Measurements from ENCODE around the gene HDLBP. TPM values are rescaled to one million over a fixed set of nuclear protein-coding genes. Genes with fewer than 3 reads are reported as not detected.

Gene HDLBP
- total RNA-seq, 4 donors from 2014 or later = 383 to 486 (median 444) TPM

DNA sequence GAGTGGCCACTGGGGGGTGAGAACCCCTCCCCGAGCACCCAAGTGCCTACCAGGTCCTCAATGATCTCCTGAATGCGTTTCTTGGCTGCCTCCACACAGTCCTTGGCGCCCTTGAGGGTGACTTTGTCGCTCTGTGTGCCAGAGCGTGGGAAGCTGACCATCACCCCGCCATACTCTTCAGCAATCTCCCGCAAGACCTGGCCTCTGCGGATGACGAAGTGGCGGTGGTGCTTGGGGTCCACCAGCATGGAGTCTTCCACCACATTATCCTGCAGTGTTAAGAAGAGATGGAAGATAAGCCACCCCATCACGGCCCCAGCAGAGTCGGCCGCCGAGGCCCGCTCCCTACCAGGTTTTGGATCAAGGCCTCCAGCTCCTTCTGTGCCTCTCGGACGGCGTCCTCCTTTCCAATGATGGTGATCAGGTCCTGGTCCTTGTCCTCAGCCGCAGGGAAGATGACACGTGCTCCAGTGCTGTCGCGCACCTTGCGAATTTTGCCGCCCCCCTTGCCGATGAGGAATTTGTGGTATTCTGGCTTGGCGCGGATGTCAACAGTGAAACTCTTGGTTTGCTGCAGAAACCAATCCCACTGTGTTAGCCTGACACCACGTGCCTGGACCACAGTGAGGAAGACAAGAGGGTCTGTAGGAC is 75.8 kb downstream of the HDLBP start:
- H3K4me1 ChIP-seq = no peaks in the 10 kb centered on the region
- H3K4me3 ChIP-seq = no peak overlapping the region
- H3K27ac ChIP-seq = no peak overlapping the region
- intact Hi-C loops (cut with DNase I; ENCODE audit: low total_unique reads) = no loop called here
- no peaks in the 10 kb centered on the region for H3K9me3 ChIP-seq
- in situ Hi-C loops (cut with MboI; ENCODE audit: low sequenced_read_pairs in 4 of 4) = no loop called here
- H3K36me3 ChIP-seq = peaks cover 6 to 94% of the 10 kb centered on the region in 2 donors
- ATAC-seq (no peak), DNase-seq (no peak)
- TF ChIP-seq, protein P1, sequence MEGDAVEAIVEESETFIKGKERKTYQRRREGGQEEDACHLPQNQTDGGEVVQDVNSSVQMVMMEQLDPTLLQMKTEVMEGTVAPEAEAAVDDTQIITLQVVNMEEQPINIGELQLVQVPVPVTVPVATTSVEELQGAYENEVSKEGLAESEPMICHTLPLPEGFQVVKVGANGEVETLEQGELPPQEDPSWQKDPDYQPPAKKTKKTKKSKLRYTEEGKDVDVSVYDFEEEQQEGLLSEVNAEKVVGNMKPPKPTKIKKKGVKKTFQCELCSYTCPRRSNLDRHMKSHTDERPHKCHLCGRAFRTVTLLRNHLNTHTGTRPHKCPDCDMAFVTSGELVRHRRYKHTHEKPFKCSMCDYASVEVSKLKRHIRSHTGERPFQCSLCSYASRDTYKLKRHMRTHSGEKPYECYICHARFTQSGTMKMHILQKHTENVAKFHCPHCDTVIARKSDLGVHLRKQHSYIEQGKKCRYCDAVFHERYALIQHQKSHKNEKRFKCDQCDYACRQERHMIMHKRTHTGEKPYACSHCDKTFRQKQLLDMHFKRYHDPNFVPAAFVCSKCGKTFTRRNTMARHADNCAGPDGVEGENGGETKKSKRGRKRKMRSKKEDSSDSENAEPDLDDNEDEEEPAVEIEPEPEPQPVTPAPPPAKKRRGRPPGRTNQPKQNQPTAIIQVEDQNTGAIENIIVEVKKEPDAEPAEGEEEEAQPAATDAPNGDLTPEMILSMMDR (IDR thresholded peaks at IDR 0.05 in 4 of 5, conservative IDR thresholded peaks at IDR 0.05 in 1 of 5) = no peak
- no peak for TF ChIP-seq POLR2A (IDR thresholded peaks at IDR 0.05)
- H3K27me3 ChIP-seq = no peaks in the 10 kb centered on the region

DNA sequence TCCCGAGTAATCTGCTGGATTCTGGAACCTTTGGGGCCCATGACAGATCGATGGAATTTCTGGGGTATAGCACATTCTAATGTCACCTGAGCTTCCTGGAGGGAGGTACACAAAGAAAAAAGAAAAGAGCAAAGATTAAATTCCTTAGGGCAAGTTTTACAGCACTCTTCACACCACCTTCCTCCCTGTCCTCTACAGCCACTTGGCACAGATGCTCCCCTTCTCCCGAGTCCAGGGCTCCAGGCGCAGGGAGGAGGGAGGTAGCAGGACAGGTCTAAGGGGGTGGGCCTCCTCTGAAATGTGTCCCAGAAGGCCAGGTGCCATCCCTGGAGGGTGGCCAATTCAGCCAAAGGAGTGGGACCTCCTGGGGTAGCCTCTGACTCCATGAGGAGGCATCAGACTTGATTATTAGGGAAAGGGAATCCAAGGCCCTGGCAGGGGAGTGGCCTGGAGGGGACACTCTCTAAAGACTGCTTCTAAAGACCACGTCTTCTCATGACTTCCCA is 76.7 kb downstream of the HDLBP start:
- in situ Hi-C loops (cut with MboI; ENCODE audit: low sequenced_read_pairs in 4 of 4) (no loop called here), intact Hi-C loops (cut with DNase I; ENCODE audit: low total_unique reads) (no loop called here)
- ATAC-seq = no peak

DNA sequence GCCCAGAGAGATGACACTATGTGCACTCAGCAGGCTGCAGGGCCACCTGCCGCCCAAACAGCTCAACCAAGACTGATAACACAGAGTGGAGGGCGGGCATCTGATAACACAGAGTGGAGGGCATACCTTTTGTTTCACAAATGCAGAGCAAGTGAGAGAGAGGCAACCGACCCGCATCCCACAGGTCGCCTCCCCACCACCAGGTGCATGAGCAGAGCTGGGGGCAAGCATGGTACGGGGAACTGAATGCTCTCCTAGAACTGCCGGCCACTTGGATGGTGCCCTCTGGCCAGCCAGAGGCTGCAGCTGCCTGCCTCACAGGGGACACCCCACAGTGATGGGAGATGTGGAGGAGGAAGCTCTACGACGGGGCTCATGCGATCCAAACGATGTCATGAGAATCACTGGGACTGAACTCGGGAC is 77.5 kb downstream of the HDLBP start:
- Histone ChIP-seq H3K4me1 (no peaks in the 10 kb centered on the region), H3K27ac (no peak overlapping the region), H3K9me3 (no peaks in the 10 kb centered on the region), H3K36me3 (peaks cover 6 to 96% of the 10 kb centered on the region in 2 donors), H3K27me3 (no peaks in the 10 kb centered on the region), H3K4me3 (no peak overlapping the region)
- ATAC-seq (no peak), DNase-seq (no peak)
- in situ Hi-C loops (cut with MboI; ENCODE audit: low sequenced_read_pairs in 4 of 4) (no loop called here), intact Hi-C loops (cut with DNase I; ENCODE audit: low total_unique reads) (no loop called here)
- no peak for TF ChIP-seq POLR2A (IDR thresholded peaks at IDR 0.05)
- TF ChIP-seq, protein P1 (IDR thresholded peaks at IDR 0.05 in 4 of 5, conservative IDR thresholded peaks at IDR 0.05 in 1 of 5) = no peak

More for the DNA sequence above, 76.7 kb downstream of the HDLBP start:
- H3K36me3 ChIP-seq = peaks cover 6 to 96% of the 10 kb centered on the region in 2 donors
- DNase-seq = no peak
- no peak for TF ChIP-seq POLR2A (IDR thresholded peaks at IDR 0.05)
- TF ChIP-seq, protein P1 (IDR thresholded peaks at IDR 0.05 in 4 of 5, conservative IDR thresholded peaks at IDR 0.05 in 1 of 5) = no peak
- H3K27me3 ChIP-seq = no peaks in the 10 kb centered on the region
- no peaks in the 10 kb centered on the region for H3K4me1 ChIP-seq
- no peaks in the 10 kb centered on the region for H3K9me3 ChIP-seq
- H3K27ac ChIP-seq = no peak overlapping the region
- H3K4me3 ChIP-seq = no peak overlapping the region

GRCh38 chr2:241237047-241237446 is 78.4 kb downstream of the HDLBP start:
- no peak overlapping the region for H3K27ac ChIP-seq
- H3K9me3 ChIP-seq = no peaks in the 10 kb centered on the region
- peaks cover 6 to 96% of the 10 kb centered on the region in 2 donors for H3K36me3 ChIP-seq
- intact Hi-C loops (cut with DNase I; ENCODE audit: low total_unique reads) (no loop called here), in situ Hi-C loops (cut with MboI; ENCODE audit: low sequenced_read_pairs in 4 of 4) (no loop called here)
- no peaks in the 10 kb centered on the region for H3K4me1 ChIP-seq
- H3K4me3 ChIP-seq = no peak overlapping the region
- no peaks in the 10 kb centered on the region for H3K27me3 ChIP-seq
- no peak for ATAC-seq
- DNase-seq = no peak
- TF ChIP-seq POLR2A (IDR thresholded peaks at IDR 0.05) = no peak
- TF ChIP-seq, protein P1 (IDR thresholded peaks at IDR 0.05 in 4 of 5, conservative IDR thresholded peaks at IDR 0.05 in 1 of 5) = no peak

All from gastrocnemius medialis (tissue), 4 donors.